ENCODE results near the gene ADNP. TPM values are rescaled to one million over a fixed set of nuclear protein-coding genes. Genes with fewer than 3 reads are reported as not detected.

Gene ADNP
- polyA plus RNA-seq, 1 experiment, result 36.8 TPM

- ChIA-PET POLR2A (no interaction called here), CTCF (no interaction called here)
- H3K4me3 ChIP-seq (ENCODE audit: low read depth, low read length), result no peak overlapping the region
- no peak for TF ChIP-seq CTCF (IDR thresholded peaks at IDR 0.05; ENCODE audit: low read depth, low read length)
- no peak overlapping the region for H3K27ac ChIP-seq (ENCODE audit: low read depth, low read length)
- DNase-seq (ENCODE audit: low read depth, low spot score), result no peak
- no peaks in the 10 kb centered on the region for H3K27me3 ChIP-seq (ENCODE audit: control insufficient read depth, insufficient read depth, low read length)
- no peaks in the 10 kb centered on the region; the same call in 1 of the 2 replicates for H3K9me3 ChIP-seq (ENCODE audit: control insufficient read depth, insufficient read depth, low read length)
These were observed 87.6 kb downstream of the ADNP start for GRCh38 chr20:50843331-50844276.

- Histone ChIP-seq H3K4me3 (ENCODE audit: low read depth, low read length) (no peak overlapping the region), H3K9me3 (ENCODE audit: control insufficient read depth, insufficient read depth, low read length) (no peaks in the 10 kb centered on the region; the same call in 1 of the 2 replicates), H3K27me3 (ENCODE audit: control insufficient read depth, insufficient read depth, low read length) (no peaks in the 10 kb centered on the region), H3K27ac (ENCODE audit: low read depth, low read length) (no peak overlapping the region)
- POLR2A ChIA-PET, result no interaction called here
- CTCF ChIA-PET, result no interaction called here
- no peak for DNase-seq (ENCODE audit: low read depth, low spot score)
- no peak for TF ChIP-seq CTCF (IDR thresholded peaks at IDR 0.05; ENCODE audit: low read depth, low read length)
These were observed 88.4 kb downstream of the ADNP start for GRCh38 chr20:50842821-50843220.

Small RNA genes within 50 kb of the gene (small RNA-seq; reads per million reads assigned to genes)
- gene TMSB4XP6 (ENCODE audit: insufficient read length, low read depth), result not detected

Other genes with a start within 250 kb of the ADNP start
- 11.5 and 15.2 TPM in 2 replicates for gene RIPOR3, start 239.9 kb downstream of the ADNP start, polyA plus RNA-seq (2011; rRNA removed)
- gene PARD6B, start 199.9 kb downstream of the ADNP start, polyA plus RNA-seq (2011; rRNA removed), result 0.61 and 0.71 TPM in 2 replicates
- gene BCAS4, start 136.4 kb downstream of the ADNP start, polyA plus RNA-seq (2011; rRNA removed), result 37.3 and 37.7 TPM in 2 replicates
- 48.6 and 67.5 TPM in 2 replicates for gene DPM1, start 27.1 kb upstream of the ADNP start, polyA plus RNA-seq (2011; rRNA removed)
- 3.8 and 4.0 TPM in 2 replicates for gene MOCS3, start 27.4 kb upstream of the ADNP start, polyA plus RNA-seq (2011; rRNA removed)
- gene KCNG1, start 91.7 kb upstream of the ADNP start, polyA plus RNA-seq (2011; rRNA removed), result 16.0 and 20.3 TPM in 2 replicates